Right lobe of liver (tissue), 6 donors: ENCODE measurements around the gene ZMYM4. TPM values are rescaled to one million over a fixed set of nuclear protein-coding genes. Genes with fewer than 3 reads are reported as not detected.
"Not testable (repeated sequence)": the region's sequence is repeated elsewhere in the genome, so short reads cannot be mapped to it uniquely, and the experiment has no call there.

Experiments
- ATAC-seq, 4 donors: fragments of 200-7000 bp; cut with Tn5 transposase; one replicate each; pipeline ENCODE4 v1.9.1; 2020; ENCODE audit warnings: mild to moderate bottlenecking in 4 of 4, moderate library complexity in 4 of 4
- DNase-seq, 3 donors: peaks; one replicate each; pipeline ENCODE4 v3.0.0-alpha.2; 2020
- H3K27ac ChIP-seq, 3 donors: fragments of 200-600 bp; one replicate each; pipeline ENCODE4 v1.8.0; 2022
- H3K27me3 ChIP-seq, 2 donors: fragments of 200-600 bp; one replicate each; pipeline ENCODE4 v1.8.0; 2022
- H3K36me3 ChIP-seq, 4 donors: fragments of 200-600 bp; sonication (generic) in 1 of 4; one replicate each; pipeline versions ENCODE4 v1.5.1 to v1.8.0; 2017 to 2022; ENCODE audit warnings: control low read depth in 1 of 4
- H3K4me1 ChIP-seq, 4 donors: fragments of 200-600 bp; sonication (generic) in 1 of 4; one replicate each; pipeline versions ENCODE4 v1.5.1 to v1.8.0; 2017 to 2022; ENCODE audit warnings: control low read depth in 1 of 4
- H3K4me3 ChIP-seq, 3 donors: fragments of 200-600 bp; one replicate each; pipeline ENCODE4 v1.8.0; 2022
- H3K9me3 ChIP-seq, 4 donors: fragments of 200-600 bp; sonication (generic) in 1 of 4; one replicate each; pipeline versions ENCODE4 v1.5.1 to v1.8.0; 2017 to 2022; ENCODE audit warnings: control low read depth in 1 of 4
- POLR2A ChIP-seq: fragments of 450-650 bp; IDR thresholded peaks from one replicate; pipeline ENCODE4 v1.6.1; 2017; ENCODE audit warnings: antibody characterized with exemption, mild to moderate bottlenecking
- WGBS: methylation state at CpG from one replicate; pipeline ENCODE4 v1.1.6; 2018; ENCODE audit warnings: low coverage, low lambda C conversion rate; ENCODE audit not compliant: insufficient coverage; ENCODE audit errors: missing lambda C conversion rate; 5-methylcytosine and 5-hydroxymethylcytosine counted together
- intact Hi-C, 2 donors: fragments of 100-400 bp; cut with DNase I; formaldehyde crosslinking; loops; one replicate each; pipeline versions ENCODE4 v1.11.2 to v1.14.1; 2022
- total RNA-seq, 6 experiments: library from RNA; depleted of rRNA in 2 of 6; stranded (reverse); fragments of >200 nt in 2 of 6; fragmentation: NEBNext Ultra II Directional in 3 of 6; extraction: Animal tissue kit (Norgen Biotek cat#: 25700) in 3 of 6; gene quantifications; one replicate each; pipeline versions ENCODE4 v1.1.0 to v1.2.4, GENCODE V29; 2016 to 2023
- TF ChIP-seq, protein P1 (sequence below), 4 donors: fragments of 200-600 bp in 3 of 4; fragments of 450-650 bp in 1 of 4; IDR thresholded peaks; one replicate each; pipeline versions ENCODE4 v1.5.1 to v1.8.0; 2016 to 2022; ENCODE audit warnings: antibody characterized with exemption in 4 of 4, mild to moderate bottlenecking in 2 of 4
- donor health status: DM: no; HTN: yes; CAD: no.
- donor health status: DM: no; HTN: no; CAD: no.
- donor health status: DM: no; HTN: no; CAD: no.
- donor health status: DM: no; HTN: yes; CAD: no.
- donor health status: DM: no; HTN: yes; CAD: no.

The ZMYM4 gene
- total RNA-seq, 6 experiments from 2014 or later = 13.3 to 20.4 (median 17.1) TPM

DNA sequence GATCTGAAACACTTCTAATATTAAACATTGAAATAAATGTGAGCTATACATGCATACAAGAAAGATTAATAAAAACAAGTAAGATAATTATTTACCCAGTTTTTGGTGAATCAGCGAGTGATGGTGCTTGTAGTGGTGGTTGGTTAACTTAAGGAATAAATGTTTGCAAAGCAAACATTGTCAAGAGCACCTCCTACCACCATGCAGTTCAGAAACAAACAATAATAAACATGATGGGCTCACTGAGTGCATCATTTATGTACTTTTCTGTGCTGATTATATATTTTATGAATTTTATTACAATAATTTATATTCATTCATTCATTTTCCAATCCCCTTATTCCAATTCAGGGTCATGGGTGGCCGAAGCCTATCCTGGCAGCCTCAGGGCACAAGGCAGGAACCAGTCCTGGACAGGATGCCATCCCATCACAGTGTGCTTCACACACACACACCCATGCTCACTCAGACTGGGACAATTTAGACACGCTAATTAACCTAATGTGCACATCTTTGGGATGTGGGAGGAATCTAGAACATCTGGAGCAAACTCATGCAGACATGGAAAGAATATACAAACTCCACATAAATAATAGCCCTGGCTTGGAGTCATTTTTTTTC is 57.8 kb downstream of the ZMYM4 start:
- 94% methylated on average over 3 of the region's 3 CpGs for WGBS
- H3K9me3 ChIP-seq = no peaks in the 10 kb centered on the region
- ATAC-seq = no peak
- no peak overlapping the region for H3K27ac ChIP-seq
- no peaks in the 10 kb centered on the region for H3K4me1 ChIP-seq
- peaks cover 0 to 3% (median 0%) of the 10 kb centered on the region in 4 donors for H3K36me3 ChIP-seq
- TF ChIP-seq, protein P1, sequence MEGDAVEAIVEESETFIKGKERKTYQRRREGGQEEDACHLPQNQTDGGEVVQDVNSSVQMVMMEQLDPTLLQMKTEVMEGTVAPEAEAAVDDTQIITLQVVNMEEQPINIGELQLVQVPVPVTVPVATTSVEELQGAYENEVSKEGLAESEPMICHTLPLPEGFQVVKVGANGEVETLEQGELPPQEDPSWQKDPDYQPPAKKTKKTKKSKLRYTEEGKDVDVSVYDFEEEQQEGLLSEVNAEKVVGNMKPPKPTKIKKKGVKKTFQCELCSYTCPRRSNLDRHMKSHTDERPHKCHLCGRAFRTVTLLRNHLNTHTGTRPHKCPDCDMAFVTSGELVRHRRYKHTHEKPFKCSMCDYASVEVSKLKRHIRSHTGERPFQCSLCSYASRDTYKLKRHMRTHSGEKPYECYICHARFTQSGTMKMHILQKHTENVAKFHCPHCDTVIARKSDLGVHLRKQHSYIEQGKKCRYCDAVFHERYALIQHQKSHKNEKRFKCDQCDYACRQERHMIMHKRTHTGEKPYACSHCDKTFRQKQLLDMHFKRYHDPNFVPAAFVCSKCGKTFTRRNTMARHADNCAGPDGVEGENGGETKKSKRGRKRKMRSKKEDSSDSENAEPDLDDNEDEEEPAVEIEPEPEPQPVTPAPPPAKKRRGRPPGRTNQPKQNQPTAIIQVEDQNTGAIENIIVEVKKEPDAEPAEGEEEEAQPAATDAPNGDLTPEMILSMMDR (IDR thresholded peaks at IDR 0.05) = no peak
- no peak for TF ChIP-seq POLR2A
- intact Hi-C loops = no loop called here
- no peak for DNase-seq
- H3K27me3 ChIP-seq = no peaks in the 10 kb centered on the region
- no peak overlapping the region for H3K4me3 ChIP-seq

DNA sequence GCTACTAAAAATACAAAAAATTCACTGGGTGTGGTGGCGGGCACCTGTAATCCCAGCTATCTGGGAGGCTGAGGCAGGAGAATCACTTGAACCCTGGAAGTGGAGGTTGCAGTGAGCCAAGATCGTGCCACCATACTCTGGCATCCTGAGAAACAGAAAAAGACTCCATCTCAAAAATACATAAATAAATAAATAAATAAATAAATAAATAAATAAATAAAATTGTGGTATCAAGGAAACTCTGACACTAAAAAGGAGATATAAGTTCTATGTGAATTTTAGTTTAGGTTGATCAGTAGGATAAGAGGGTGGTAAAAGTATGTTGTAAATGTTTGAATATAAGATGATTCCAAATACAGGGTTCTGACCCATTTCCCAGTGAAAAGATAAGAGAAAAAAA is 63.1 kb downstream of the ZMYM4 start:
- 100% methylated on average over 2 of the region's 2 CpGs for WGBS
- H3K36me3 ChIP-seq, H3K9me3 ChIP-seq, H3K27ac ChIP-seq, intact Hi-C loops, H3K27me3 ChIP-seq, H3K4me3 ChIP-seq, ATAC-seq, DNase-seq, H3K4me1 ChIP-seq: not testable (repeated sequence)

DNA sequence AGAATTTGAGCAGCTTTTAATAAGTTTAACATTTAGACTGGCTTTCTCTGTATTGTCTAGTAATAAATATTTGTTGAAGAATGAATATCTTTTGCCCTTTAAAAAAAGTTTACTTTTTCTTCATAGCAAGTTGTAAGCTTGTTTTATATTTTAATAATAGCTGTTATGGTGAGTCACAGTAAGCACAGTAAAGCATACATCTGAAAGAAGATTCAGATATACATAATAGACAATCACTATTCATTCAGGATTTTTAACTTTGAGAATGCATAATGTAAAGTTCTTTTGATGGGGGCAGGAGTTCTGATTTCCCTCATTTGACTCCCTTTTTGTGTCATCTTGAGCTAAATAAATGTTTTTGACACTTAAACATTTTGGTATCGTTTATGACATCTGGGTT is 66.0 kb downstream of the ZMYM4 start:
- Histone ChIP-seq H3K4me3 (no peak overlapping the region), H3K4me1 (no peaks in the 10 kb centered on the region), H3K27ac (no peak overlapping the region), H3K36me3 (no peaks in the 10 kb centered on the region), H3K9me3 (no peaks in the 10 kb centered on the region), H3K27me3 (no peaks in the 10 kb centered on the region)
- intact Hi-C loops = no loop called here
- ATAC-seq = no peak
- no peak for DNase-seq
- no peak for TF ChIP-seq POLR2A
- TF ChIP-seq, protein P1 (IDR thresholded peaks at IDR 0.05) = no peak
- WGBS = 79% methylated on average over 1 of the region's 1 CpG

DNA sequence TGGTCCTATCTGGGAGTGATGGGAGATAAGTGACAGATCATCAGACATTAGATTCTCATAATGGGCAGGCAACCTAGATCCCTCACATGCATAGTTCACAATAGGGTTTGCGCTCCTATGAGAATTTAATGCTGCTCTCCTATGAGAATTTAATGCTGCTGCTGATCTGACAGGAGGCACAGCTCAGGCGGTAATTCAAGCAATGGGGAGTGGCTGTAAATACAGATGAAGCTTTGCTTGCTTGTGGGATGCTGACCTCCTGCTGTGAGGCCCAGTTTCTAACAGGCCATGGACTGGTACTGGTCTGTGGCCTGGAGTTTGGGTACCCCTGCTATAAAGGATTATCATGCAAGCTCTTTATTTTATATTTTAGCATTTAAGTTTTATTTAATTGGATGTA is 72.0 kb downstream of the ZMYM4 start:
- H3K36me3 ChIP-seq = no peaks in the 10 kb centered on the region
- TF ChIP-seq, protein P1 (IDR thresholded peaks at IDR 0.05) = no peak
- no peak for TF ChIP-seq POLR2A
- no peaks in the 10 kb centered on the region for H3K9me3 ChIP-seq
- H3K27ac ChIP-seq = no peak overlapping the region
- H3K4me1 ChIP-seq = peaks cover 0 to 10% (median 2%) of the 10 kb centered on the region in 4 donors
- H3K27me3 ChIP-seq = no peaks in the 10 kb centered on the region
- intact Hi-C loops = no loop called here
- no CpG with 5 or more reads among the region's 2 CpGs for WGBS
- no peak overlapping the region for H3K4me3 ChIP-seq
- no peak for ATAC-seq
- DNase-seq = no peak

DNA sequence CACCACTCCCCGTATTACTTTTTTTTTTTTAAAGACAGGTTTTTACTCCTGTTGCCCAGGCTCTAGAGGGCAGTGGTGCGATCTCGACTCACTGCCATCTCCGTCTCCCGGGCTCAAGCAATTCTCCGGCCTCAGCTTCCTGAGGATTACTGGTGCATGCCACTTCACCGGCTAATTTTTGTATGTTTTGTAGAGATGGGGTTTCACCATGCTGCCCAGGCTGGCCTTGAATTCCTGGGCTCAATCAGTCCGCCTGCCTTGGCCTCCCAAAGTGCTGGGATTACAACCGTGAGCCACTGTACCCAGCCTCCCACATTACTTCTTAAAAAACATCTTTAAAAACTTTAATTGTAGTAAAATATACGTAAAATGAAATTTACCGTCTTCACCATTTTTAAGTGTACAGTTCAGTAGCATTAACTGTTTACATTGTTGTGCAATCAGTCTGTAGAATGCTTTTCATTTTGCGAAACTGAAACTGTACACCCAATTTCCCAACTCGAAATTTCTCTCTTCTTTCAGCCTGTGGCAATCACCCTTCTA is 77.0 kb downstream of the ZMYM4 start:
- TF ChIP-seq, protein P1 (IDR thresholded peaks at IDR 0.05) = peak; percentile 16 to 59 (median 49)
- TF ChIP-seq POLR2A = no peak
- DNase-seq (peak; percentile 52 to 74 (median 68)), ATAC-seq (peak; percentile 92 to 97 (median 96))
- WGBS = 20% methylated on average over 13 of the region's 13 CpGs
- Histone ChIP-seq H3K27me3 (no peaks in the 10 kb centered on the region), H3K9me3 (no peaks in the 10 kb centered on the region), H3K27ac (peak overlapping the region; percentile 77 to 92 (median 77)), H3K4me3 (peak overlapping the region; percentile 39 to 57 (median 45)), H3K4me1 (peaks cover 0 to 23% (median 3%) of the 10 kb centered on the region in 4 donors), H3K36me3 (no peaks in the 10 kb centered on the region)
- intact Hi-C loops = no loop called here
